Measurements from ENCODE around the gene POP4.

Gene POP4

DNA sequence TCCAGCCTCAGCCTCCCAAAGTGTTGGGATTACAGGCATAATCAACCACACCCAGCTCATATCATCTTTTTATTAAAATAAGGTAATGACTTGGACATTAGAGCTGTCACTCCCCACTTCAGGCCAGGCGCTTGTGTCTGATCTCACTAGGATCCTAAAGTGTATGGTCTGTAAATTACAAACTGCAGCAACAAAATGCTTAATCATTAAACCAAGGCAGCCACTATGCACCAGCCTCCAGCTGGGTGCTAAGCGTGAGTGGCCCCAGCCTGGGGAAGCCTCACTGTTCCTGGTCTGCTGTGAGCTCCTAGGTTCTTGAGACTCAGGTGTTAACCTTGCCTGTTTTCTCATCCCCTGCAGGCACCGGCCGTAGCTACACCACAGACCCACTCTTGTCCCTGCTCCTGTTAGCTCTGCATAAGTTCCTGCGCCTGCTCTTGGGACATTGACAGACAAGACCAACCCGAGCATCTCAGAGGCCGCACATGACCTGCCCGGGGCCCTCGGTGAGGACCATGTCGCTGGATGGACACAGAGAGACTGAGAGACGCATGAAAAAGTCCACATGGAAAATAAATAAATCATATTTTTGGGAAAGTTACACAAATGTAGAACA is 42.5 kb upstream of the POP4 start:
- H3K4me3 ChIP-seq (ENCODE audit: control insufficient read depth, low read depth, low read length), result no peak overlapping the region
- no peak for TF ChIP-seq CTCF (conservative IDR thresholded peaks at IDR 0.05; ENCODE audit: control insufficient read depth, insufficient read depth, low read depth, low read length)
- no peak for DNase-seq (ENCODE audit: low read depth)

DNA sequence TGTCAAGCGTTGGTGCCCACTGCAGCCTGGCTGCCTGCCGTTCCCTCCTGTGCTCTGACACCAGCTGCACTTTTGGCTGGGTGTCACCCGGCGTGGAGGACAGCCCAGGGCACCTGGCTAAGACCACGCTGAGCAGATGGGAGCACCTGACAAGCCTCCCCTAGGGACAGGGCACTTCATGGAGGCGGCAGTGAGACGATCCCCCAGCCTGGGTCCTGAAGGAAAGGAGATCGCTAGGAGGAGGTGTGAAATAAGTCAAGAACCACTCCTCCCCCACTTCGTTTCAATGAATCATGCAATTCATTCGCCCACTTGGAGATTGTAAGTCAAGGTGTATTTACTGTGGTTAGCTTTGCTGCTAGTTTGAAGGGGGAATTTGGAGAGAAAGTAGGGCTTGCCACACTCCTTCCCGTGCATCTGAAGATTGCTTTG is 41.5 kb upstream of the POP4 start:
- H3K4me3 ChIP-seq (ENCODE audit: control insufficient read depth, low read depth, low read length), result no peak overlapping the region
- DNase-seq (ENCODE audit: low read depth), result no peak
- TF ChIP-seq CTCF (conservative IDR thresholded peaks at IDR 0.05; ENCODE audit: control insufficient read depth, insufficient read depth, low read depth, low read length), result no peak

DNA sequence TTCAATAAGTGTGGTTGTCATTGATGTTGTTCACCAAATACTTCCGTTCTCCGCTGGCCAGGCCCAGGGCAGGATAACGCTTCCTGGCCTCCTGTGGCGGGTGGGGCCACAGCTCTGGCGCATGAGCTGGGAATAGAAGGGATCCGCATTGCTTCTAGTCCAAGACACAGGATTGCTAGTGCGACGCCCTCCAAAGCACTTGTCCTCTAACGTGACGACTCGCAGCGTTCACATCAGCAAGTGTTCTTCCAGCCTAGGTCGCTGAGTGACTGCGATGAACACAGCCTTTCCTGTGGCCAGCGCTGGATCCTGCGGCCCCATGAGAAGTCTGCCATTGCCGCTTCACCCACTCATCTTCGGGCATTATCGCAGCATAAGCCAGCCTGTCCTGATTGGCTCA is 40.9 kb upstream of the POP4 start:
- H3K4me3 ChIP-seq (ENCODE audit: control insufficient read depth, low read depth, low read length), result no peak overlapping the region
- no peak for TF ChIP-seq CTCF (conservative IDR thresholded peaks at IDR 0.05; ENCODE audit: control insufficient read depth, insufficient read depth, low read depth, low read length)
- DNase-seq (ENCODE audit: low read depth), result no peak

DNA sequence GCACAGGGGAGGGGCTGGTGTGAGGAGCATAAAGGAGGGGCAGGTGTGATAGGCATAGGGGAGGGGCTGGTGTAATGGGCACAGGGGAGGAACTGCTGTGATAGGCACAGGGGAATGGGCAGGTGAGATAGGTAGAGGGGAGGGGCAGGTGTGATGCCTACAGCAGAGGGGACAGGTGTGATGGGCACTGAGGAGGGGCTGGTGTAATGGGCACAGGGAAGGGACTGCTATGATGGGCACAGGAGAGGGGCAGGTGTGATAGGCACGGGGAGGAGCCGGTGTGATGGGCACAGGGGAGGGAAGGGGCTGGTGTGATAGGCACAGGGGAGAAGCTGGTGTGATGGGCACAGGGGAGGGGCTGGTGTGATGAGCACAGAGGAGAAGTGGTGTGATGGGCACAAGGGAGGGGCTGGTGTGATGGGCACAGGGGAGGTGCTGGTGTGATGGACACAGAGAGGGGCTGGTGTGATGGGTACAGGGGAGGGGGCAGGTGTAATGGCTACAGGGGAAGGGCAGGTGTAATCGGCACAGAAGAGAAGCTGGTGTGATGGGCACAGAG is 39.5 kb upstream of the POP4 start:
- no peak overlapping the region for H3K4me3 ChIP-seq (ENCODE audit: control insufficient read depth, low read depth, low read length)
- DNase-seq (ENCODE audit: low read depth), result no peak
- no peak for TF ChIP-seq CTCF (conservative IDR thresholded peaks at IDR 0.05; ENCODE audit: control insufficient read depth, insufficient read depth, low read depth, low read length)

DNA sequence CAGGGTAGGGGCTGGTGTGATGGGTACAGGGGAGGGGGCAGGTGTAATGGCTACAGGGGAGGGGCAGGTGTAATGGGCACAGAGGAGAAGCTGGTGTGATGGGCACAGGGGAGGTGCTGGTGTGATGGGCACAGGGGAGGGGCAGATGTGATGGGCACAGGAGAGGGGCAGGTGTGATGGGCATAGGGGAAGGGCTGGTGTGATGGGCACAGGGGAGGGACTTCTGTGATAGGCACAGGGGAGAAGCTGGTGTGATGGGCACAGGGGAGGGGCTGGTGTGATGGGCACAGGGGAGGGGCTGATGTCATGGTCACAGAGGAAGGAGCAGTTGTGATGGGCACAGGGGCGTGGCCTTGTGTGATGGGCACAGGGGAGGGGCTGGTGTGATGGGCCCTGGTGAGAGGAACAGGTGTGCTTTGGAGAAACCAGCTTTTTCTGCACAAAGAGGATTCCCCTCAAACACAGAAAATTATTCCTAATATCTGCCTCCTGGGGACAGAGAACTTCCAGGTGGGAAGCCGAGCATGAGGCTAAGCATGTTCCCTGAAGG is 38.6 kb upstream of the POP4 start:
- TF ChIP-seq CTCF (conservative IDR thresholded peaks at IDR 0.05; ENCODE audit: control insufficient read depth, insufficient read depth, low read depth, low read length), result no peak
- DNase-seq (ENCODE audit: low read depth), result no peak
- no peak overlapping the region for H3K4me3 ChIP-seq (ENCODE audit: control insufficient read depth, low read depth, low read length)

DNA sequence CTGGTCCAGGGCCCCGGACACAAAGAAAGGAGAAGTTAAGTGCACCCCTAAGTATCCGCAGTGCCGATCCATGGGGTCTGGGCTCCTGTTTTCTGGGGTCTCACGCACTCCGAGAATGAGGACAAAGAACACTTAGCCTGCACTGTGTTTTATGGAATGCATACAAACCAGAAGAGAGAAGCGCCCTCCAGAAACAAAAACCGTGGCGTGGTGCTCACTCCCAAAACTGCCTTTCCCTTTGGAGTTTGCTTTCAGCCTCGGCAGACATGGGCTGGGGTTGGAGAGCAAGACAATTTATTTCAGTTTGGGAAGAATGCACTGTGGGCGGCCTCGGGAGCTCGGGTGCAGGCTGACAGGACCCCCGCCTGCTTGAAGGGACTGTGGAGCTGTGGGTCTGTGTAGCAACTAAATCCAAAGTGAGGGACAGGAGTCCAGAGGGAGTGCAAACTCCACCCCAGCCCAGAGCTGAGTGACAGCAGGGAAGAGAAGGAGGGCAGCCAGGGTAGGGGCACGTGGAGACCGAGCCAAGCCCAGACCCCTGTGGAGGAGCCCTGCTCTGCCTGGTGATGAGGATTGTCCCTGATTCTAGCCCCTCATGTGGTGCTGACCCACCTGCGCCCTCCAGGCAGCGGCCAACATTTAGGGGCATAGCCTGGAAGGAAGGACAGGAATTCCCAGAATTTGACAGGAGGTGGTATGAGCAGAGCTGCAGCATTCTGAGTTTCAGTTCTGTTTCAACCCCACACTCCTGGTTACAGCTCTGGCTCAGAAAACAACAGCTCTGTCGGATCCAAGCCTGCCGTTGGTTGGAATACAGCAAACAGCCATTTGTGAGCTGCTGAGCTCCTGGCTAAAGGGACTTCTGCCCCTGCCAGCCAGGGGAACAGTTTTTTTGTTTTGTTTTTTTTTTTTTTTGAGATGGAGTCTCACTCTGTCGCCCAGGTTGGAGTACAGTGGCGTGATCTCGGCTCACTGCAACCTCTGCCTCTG is 37.8 kb upstream of the POP4 start:
- no peak for DNase-seq (ENCODE audit: low read depth)
- TF ChIP-seq CTCF (conservative IDR thresholded peaks at IDR 0.05; ENCODE audit: control insufficient read depth, insufficient read depth, low read depth, low read length), result no peak
- H3K4me3 ChIP-seq (ENCODE audit: control insufficient read depth, low read depth, low read length), result no peak overlapping the region
